Osteoblast (primary cell): ENCODE data around the gene SNED1. TPM values are rescaled to one million over a fixed set of nuclear protein-coding genes. Genes with fewer than 3 reads are reported as not detected.

Experiments used
- DNase-seq: peaks from one replicate; pipeline ENCODE4 v3.0.0; 2011; ENCODE audit warnings: low spot score, mixed read lengths; ENCODE audit not compliant: insufficient read length; ENCODE audit errors: missing footprints
- H2AFZ ChIP-seq: 2 replicates; pipeline ENCODE4 v1.6.0; 2011; ENCODE audit warnings: mild to moderate bottlenecking, low read length
- H3K27ac ChIP-seq: 2 replicates; pipeline ENCODE4 v1.5.1; 2011; ENCODE audit warnings: mild to moderate bottlenecking, low read depth, low read length, moderate library complexity
- H3K27me3 ChIP-seq: 2 replicates; pipeline ENCODE4 v1.6.0; 2012; ENCODE audit warnings: mild to moderate bottlenecking, control low read depth, inconsistent platforms, low read length, moderate library complexity; ENCODE audit not compliant: insufficient read depth
- H3K36me3 ChIP-seq: 2 replicates; pipeline ENCODE4 v1.5.1; 2011; ENCODE audit warnings: mild to moderate bottlenecking, low read length, control low read depth, moderate library complexity; ENCODE audit not compliant: insufficient read depth
- H3K4me1 ChIP-seq: 2 replicates; pipeline ENCODE4 v1.5.1; 2011; ENCODE audit warnings: mild to moderate bottlenecking, low read length, control low read depth, moderate library complexity; ENCODE audit not compliant: insufficient read depth
- H3K4me2 ChIP-seq: 2 replicates; pipeline ENCODE4 v1.6.0; 2011; ENCODE audit warnings: mild to moderate bottlenecking, low read length; ENCODE audit not compliant: insufficient read depth
- H3K4me3 ChIP-seq: fragments of 200-600 bp; sonication (generic); 3 replicates; pipeline ENCODE4 v1.5.1; 2012; ENCODE audit warnings: mild to moderate bottlenecking, low read length, inconsistent platforms; ENCODE audit not compliant: insufficient read depth
- H3K79me2 ChIP-seq: 2 replicates; pipeline ENCODE4 v1.6.0; 2012; ENCODE audit warnings: mild to moderate bottlenecking, low read length, control low read depth, inconsistent platforms; ENCODE audit not compliant: insufficient read depth
- H3K9me3 ChIP-seq: 2 replicates; pipeline ENCODE4 v1.5.1; 2011; ENCODE audit warnings: low read depth, low read length, control low read depth
- H4K20me1 ChIP-seq: 2 replicates; pipeline ENCODE4 v1.6.0; 2012; ENCODE audit warnings: mild to moderate bottlenecking, low read length, control low read depth; ENCODE audit not compliant: insufficient read depth
- CTCF ChIP-seq: IDR thresholded peaks from 2 replicates; pipeline ENCODE4 v1.5.1; 2011; ENCODE audit warnings: mild to moderate bottlenecking, low read depth, low read length, moderate library complexity; ENCODE audit errors: extremely low read depth
- total RNA-seq: library from RNA; depleted of rRNA; stranded (reverse); fragments of >200 nt; gene quantifications from 2 replicates; pipeline ENCODE4 v1.2.3, GENCODE V29; 2012

Gene SNED1
- total RNA-seq, 1 donor: 94.8 TPM

GRCh38 chr2:241136191-241136590 is 137.8 kb downstream of the SNED1 start:
- TF ChIP-seq CTCF: no peak
- no peak overlapping the region for H3K4me2 ChIP-seq
- no peaks in the 10 kb centered on the region for H3K36me3 ChIP-seq
- H3K9me3 ChIP-seq: no peaks in the 10 kb centered on the region
- H3K4me1 ChIP-seq: no peaks in the 10 kb centered on the region
- H3K4me3 ChIP-seq: no peak overlapping the region
- no peak overlapping the region for H3K27ac ChIP-seq
- no peaks in the 10 kb centered on the region for H3K79me2 ChIP-seq
- H3K27me3 ChIP-seq: no peaks in the 10 kb centered on the region
- peak; percentile 66 for DNase-seq
- no peaks in the 10 kb centered on the region for H4K20me1 ChIP-seq
- no peak overlapping the region for H2AFZ ChIP-seq

GRCh38 chr2:241136661-241137260 is 138.3 kb downstream of the SNED1 start:
- no peaks in the 10 kb centered on the region for H3K27me3 ChIP-seq
- H3K36me3 ChIP-seq: no peaks in the 10 kb centered on the region
- H2AFZ ChIP-seq: no peak overlapping the region
- TF ChIP-seq CTCF: no peak
- H3K9me3 ChIP-seq: no peaks in the 10 kb centered on the region
- no peaks in the 10 kb centered on the region for H3K79me2 ChIP-seq
- no peak overlapping the region for H3K4me3 ChIP-seq
- H3K4me2 ChIP-seq: no peak overlapping the region
- no peak overlapping the region for H3K27ac ChIP-seq
- peak; percentile 56 for DNase-seq
- no peaks in the 10 kb centered on the region for H4K20me1 ChIP-seq
- H3K4me1 ChIP-seq: no peaks in the 10 kb centered on the region

- peak; percentile 80 for DNase-seq
- no peaks in the 10 kb centered on the region for H3K27me3 ChIP-seq
- no peak overlapping the region for H2AFZ ChIP-seq
- H3K79me2 ChIP-seq: no peaks in the 10 kb centered on the region
- no peaks in the 10 kb centered on the region for H4K20me1 ChIP-seq
- no peaks in the 10 kb centered on the region for H3K9me3 ChIP-seq
- H3K36me3 ChIP-seq: no peaks in the 10 kb centered on the region
- no peaks in the 10 kb centered on the region for H3K4me1 ChIP-seq
- no peak overlapping the region for H3K4me3 ChIP-seq
- no peak for TF ChIP-seq CTCF
- H3K27ac ChIP-seq: no peak overlapping the region
- H3K4me2 ChIP-seq: no peak overlapping the region
Measured at GRCh38 chr2:241137276-241138190, 139.1 kb downstream of the SNED1 start.

GRCh38 chr2:241138471-241138870 is 140.1 kb downstream of the SNED1 start:
- Histone ChIP-seq H3K27me3 (no peaks in the 10 kb centered on the region), H3K79me2 (no peaks in the 10 kb centered on the region), H3K27ac (no peak overlapping the region), H3K4me1 (no peaks in the 10 kb centered on the region), H3K36me3 (no peaks in the 10 kb centered on the region), H3K4me3 (no peak overlapping the region), H4K20me1 (no peaks in the 10 kb centered on the region), H3K4me2 (no peak overlapping the region), H2AFZ (no peak overlapping the region), H3K9me3 (no peaks in the 10 kb centered on the region)
- TF ChIP-seq CTCF: no peak
- DNase-seq: no peak
